ENCODE data around the gene C5orf34. TPM values are rescaled to one million over a fixed set of nuclear protein-coding genes. Genes with fewer than 3 reads are reported as not detected.

The C5orf34 gene
- polyA plus RNA-seq, 1 donor from 2014 or later, result 12.7 TPM

GRCh38 chr5:43543434-43543833, 28.5 kb upstream of the C5orf34 start:
- H3K79me2 ChIP-seq (replicated peaks; ENCODE audit: insufficient read depth, low read length), result peaks cover 36% of the 10 kb centered on the region
- H3F3A ChIP-seq (ENCODE audit: insufficient read depth, low read length, poor library complexity, severe bottlenecking), result no peaks in the 10 kb centered on the region
- no peak overlapping the region for H2AFZ ChIP-seq (ENCODE audit: low read depth, low read length)
- H3K36me3 ChIP-seq (ENCODE audit: insufficient read depth, low read length), result peaks cover 5% of the 10 kb centered on the region
- no peak overlapping the region for H3K9ac ChIP-seq (ENCODE audit: low read length)
- H3K9me2 ChIP-seq (ENCODE audit: insufficient read depth, low read length), result no peaks in the 10 kb centered on the region
- TF ChIP-seq RAD21 (conservative IDR thresholded peaks at IDR 0.05), result no peak
- TF ChIP-seq CTCF (IDR thresholded peaks at IDR 0.05; ENCODE audit: poor library complexity, severe bottlenecking), result no peak
- TF ChIP-seq MXI1 (conservative IDR thresholded peaks at IDR 0.05; ENCODE audit: poor library complexity, severe bottlenecking), result no peak
- no peak for TF ChIP-seq EP300 (conservative IDR thresholded peaks at IDR 0.05; ENCODE audit: poor library complexity, severe bottlenecking)
- TF ChIP-seq SMC3 (conservative IDR thresholded peaks at IDR 0.05; ENCODE audit: poor library complexity), result no peak
- TF ChIP-seq POLR2AphosphoS5 (IDR thresholded peaks at IDR 0.05), result no peak
- no peak for TF ChIP-seq TAF1 (IDR thresholded peaks at IDR 0.05; ENCODE audit: low read depth)
- no peak for TF ChIP-seq EZH2 (IDR thresholded peaks at IDR 0.05; ENCODE audit: borderline replicate concordance, insufficient read depth, low read length, poor library complexity, severe bottlenecking)
- no peak for TF ChIP-seq REST (IDR thresholded peaks at IDR 0.05; ENCODE audit: borderline replicate concordance)
- no peak overlapping the region for H3K4me2 ChIP-seq (ENCODE audit: low read length)
- no peak overlapping the region for H3K27ac ChIP-seq (ENCODE audit: low read length)
- H3K4me3 ChIP-seq (ENCODE audit: low read length), result no peak overlapping the region
- H3K9me3 ChIP-seq (ENCODE audit: low read length), result no peaks in the 10 kb centered on the region
- H4K20me1 ChIP-seq (ENCODE audit: insufficient read depth), result no peaks in the 10 kb centered on the region
- H3K27me3 ChIP-seq (ENCODE audit: insufficient read depth, low read depth, low read length), result no peaks in the 10 kb centered on the region

- H3K79me2 ChIP-seq (replicated peaks; ENCODE audit: insufficient read depth, low read length), result peaks cover 18% of the 10 kb centered on the region
- no peak for TF ChIP-seq EP300 (conservative IDR thresholded peaks at IDR 0.05; ENCODE audit: poor library complexity, severe bottlenecking)
- H3K27me3 ChIP-seq (ENCODE audit: insufficient read depth, low read depth, low read length), result no peaks in the 10 kb centered on the region
- H4K20me1 ChIP-seq (ENCODE audit: insufficient read depth), result no peaks in the 10 kb centered on the region
- H3K9ac ChIP-seq (ENCODE audit: low read length), result no peak overlapping the region
- H3K27ac ChIP-seq (ENCODE audit: low read length), result no peak overlapping the region
- H3K36me3 ChIP-seq (ENCODE audit: insufficient read depth, low read length), result peaks cover 10% of the 10 kb centered on the region
- no peak overlapping the region for H3K4me3 ChIP-seq (ENCODE audit: low read length)
- no peaks in the 10 kb centered on the region for H3K9me2 ChIP-seq (ENCODE audit: insufficient read depth, low read length)
- no peaks in the 10 kb centered on the region for H3K9me3 ChIP-seq (ENCODE audit: low read length)
- H3F3A ChIP-seq (ENCODE audit: insufficient read depth, low read length, poor library complexity, severe bottlenecking), result no peaks in the 10 kb centered on the region
- no peak overlapping the region for H2AFZ ChIP-seq (ENCODE audit: low read depth, low read length)
- no peak overlapping the region for H3K4me2 ChIP-seq (ENCODE audit: low read length)
These were observed 25.8 kb upstream of the C5orf34 start for GRCh38 chr5:43540746-43541145.

- Histone ChIP-seq H3K36me3 (ENCODE audit: insufficient read depth, low read length) (peaks cover 30% of the 10 kb centered on the region), H3K79me2 (replicated peaks; ENCODE audit: insufficient read depth, low read length) (peaks cover 9% of the 10 kb centered on the region), H3K9me2 (ENCODE audit: insufficient read depth, low read length) (no peaks in the 10 kb centered on the region), H3F3A (ENCODE audit: insufficient read depth, low read length, poor library complexity, severe bottlenecking) (no peaks in the 10 kb centered on the region), H3K4me2 (ENCODE audit: low read length) (no peak overlapping the region), H3K27me3 (ENCODE audit: insufficient read depth, low read depth, low read length) (no peaks in the 10 kb centered on the region), H4K20me1 (ENCODE audit: insufficient read depth) (no peaks in the 10 kb centered on the region), H3K9ac (ENCODE audit: low read length) (no peak overlapping the region), H3K9me3 (ENCODE audit: low read length) (no peaks in the 10 kb centered on the region), H2AFZ (ENCODE audit: low read depth, low read length) (no peak overlapping the region), H3K27ac (ENCODE audit: low read length) (no peak overlapping the region), H3K4me3 (ENCODE audit: low read length) (no peak overlapping the region)
- TF ChIP-seq CTCF (IDR thresholded peaks at IDR 0.05; ENCODE audit: poor library complexity, severe bottlenecking) (no peak), TAF1 (IDR thresholded peaks at IDR 0.05; ENCODE audit: low read depth) (no peak), EZH2 (IDR thresholded peaks at IDR 0.05; ENCODE audit: borderline replicate concordance, insufficient read depth, low read length, poor library complexity, severe bottlenecking) (no peak), RAD21 (conservative IDR thresholded peaks at IDR 0.05) (no peak), POLR2AphosphoS5 (IDR thresholded peaks at IDR 0.05) (no peak), SMC3 (conservative IDR thresholded peaks at IDR 0.05; ENCODE audit: poor library complexity) (no peak), MXI1 (conservative IDR thresholded peaks at IDR 0.05; ENCODE audit: poor library complexity, severe bottlenecking) (no peak), EP300 (conservative IDR thresholded peaks at IDR 0.05; ENCODE audit: poor library complexity, severe bottlenecking) (no peak)
These were observed 22.0 kb upstream of the C5orf34 start for GRCh38 chr5:43536972-43537371.

Data from neural cell (in vitro differentiated cells).